GM18870 (cell line): ENCODE measurements around the gene CRYGD.
"Not testable (repeated sequence)": the region's sequence is repeated elsewhere in the genome, so short reads cannot be mapped to it uniquely, and the experiment has no call there.

Source experiments
- ATAC-seq: cut with Tn5 transposase; IDR thresholded peaks from one replicate; pipeline ENCODE4 v1.9.1; 2021; ENCODE audit warnings: moderate library complexity; ENCODE audit not compliant: unreplicated experiment

The CRYGD gene

DNA sequence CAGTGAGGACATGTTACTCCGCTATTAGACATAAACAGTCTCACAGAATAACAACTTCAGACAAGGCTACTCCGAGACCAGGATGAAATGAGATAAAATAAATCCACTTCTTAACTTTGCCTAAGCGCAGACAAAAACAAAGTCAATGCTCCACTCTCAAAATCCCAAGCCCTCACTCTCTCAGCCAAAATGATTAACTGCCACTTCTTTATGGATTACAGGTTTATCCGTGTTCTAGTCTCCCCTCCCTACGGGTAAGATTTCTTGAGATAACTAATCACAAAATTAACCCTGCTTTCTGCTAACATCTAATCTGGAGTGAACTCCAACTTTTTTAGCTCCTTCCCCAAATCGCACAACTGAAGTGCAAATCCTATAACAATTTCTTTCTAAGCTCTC lies 6.4 kb upstream of the CRYGD start:
- no peak for ATAC-seq

DNA sequence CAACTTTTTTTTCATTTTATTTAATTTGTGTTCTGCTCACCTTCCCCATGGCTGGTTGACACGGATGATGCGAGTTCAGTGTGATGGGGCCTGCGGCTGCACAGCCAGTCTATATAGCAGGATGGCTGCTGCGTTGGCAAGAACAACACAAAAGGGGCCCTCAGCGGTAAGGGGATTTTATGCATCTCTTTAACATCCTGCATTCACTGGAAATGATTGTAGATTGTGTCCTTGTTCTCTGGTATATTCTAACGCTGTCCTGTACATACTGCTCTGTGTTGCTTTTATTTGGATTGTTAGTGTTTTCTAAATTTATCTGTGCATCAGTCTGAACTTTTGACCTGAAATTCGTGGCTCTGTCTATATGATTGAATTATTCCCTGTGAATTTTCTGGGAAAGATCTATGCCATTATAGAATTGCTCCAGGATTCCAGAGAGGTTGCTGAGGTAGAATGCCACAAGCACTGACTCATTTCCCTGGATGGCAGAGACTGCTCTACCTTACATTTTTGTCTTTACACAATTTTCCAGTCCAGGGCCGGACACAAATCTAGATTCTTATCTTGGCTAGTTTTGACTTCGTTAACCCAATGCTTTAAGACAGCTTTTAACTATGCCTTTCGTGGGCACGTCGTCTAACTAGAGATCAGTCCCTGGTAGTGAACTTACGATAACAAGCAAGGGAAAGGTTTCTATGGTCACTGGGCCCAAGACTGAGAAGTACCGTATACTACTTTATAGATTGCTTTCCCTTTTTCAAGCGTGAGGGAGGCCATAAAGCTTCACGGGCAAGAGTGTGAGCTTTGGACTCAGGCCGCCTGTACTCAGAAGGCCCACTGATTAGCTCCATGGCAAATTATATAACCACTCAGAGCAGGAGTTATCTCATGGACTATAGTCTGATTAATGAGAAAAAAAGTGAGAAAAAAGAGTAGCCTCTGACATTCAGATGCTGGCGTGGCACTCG lies 5.7 kb upstream of the CRYGD start, which contains the start of gene CRYGC:
Gene CRYGC, minus strand, starts transcription at position 85 of the 968 bp plus-strand sequence. Its CDS starts 36 bp downstream, at position 49.
- ATAC-seq, result no peak

DNA sequence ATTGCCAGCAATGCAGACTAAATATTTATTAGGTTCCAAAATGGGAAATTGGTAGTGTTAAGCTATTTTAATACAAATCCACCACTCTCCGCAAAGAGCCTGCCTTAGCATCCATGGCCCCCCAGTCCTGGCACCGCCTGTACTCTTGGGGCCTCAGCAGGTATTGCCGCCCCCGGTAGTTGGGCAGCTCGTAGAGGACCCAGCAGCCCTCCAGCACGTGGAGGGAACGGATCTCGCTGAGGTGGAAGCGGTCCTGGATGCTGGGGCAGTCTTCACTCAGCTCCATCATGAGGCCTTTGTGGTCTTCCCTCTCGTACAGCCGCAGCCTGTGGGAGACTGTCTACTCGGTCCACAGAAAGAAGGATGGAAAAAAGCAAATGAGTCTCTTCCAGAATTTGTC lies 3.8 kb upstream of the CRYGD start:
- no peak for ATAC-seq

DNA sequence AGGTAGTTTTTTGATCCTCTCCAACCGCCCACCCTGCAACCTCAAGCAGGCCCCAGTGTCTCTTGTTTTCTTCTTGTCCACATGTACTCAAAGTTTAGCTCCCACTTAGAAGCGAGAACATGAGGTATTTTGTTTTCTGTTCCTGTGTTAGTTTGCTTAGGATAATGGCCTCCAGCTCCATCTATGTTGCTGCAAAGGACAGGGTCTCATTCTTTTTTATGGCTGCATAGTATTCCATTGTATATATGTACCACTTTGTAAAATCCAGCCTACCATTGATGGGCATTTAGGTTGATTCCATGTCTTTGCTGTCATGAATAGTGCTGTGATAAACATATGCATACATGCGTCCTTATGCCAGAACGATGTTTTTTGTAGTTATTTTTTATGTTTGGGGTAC lies 2.8 kb upstream of the CRYGD start:
- ATAC-seq, result no peak

DNA sequence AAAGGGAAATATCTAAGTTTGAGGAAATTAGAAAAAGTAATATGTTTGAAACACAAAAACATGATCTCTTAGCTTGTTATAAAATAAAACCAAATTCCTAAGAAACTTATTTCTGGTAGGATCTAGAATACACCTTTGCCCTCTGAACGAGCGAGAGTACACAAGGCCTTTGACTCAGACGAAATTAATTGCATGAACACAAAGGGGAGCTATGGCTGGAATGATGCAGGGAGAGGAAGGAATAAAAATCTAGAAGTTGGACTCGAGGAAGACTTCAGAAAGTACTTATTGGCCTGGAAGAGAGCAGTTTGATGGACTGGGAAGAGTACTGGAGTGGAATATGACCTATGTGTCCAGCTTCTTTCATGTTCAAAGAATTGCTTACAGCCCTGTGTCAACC lies 927 bp upstream of the CRYGD start:
- ATAC-seq, result no peak

DNA sequence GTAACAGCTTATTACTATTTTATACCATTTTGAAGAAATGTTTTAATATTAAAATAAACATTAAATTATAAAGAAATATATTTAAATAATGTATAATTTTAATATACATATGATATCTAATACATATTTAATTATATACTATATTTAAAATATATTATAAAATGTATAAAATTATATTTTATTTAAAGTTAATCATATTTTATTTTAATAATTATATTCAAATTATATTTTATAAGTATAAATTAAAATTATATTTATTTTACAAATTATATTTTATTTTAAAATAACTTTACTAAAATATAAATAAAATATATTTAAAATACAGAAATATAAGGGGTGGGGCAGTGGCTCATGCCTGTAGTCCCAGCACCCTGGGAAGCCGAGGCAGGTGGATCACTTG lies 2.1 kb downstream of the CRYGD start:
- no peak for ATAC-seq

DNA sequence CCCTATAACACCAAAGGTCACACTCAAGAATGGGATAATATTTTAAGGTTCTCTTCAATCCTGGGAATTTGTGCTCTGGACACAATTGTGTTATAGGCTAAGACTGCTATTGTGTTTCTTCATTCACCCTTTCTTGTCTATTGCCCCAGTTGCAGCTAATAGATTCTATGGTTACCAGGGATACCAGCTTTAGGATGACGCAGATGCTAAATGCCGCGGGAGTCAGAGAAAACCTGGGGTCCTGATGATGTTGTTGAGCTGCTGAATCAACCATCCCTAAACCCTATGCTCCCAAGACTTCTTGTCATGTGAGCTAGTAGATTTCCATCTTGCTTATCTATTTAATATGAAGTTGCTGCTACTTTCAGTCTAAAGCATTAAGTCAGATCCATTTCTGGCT lies 5.4 kb downstream of the CRYGD start:
- ATAC-seq, result no peak

DNA sequence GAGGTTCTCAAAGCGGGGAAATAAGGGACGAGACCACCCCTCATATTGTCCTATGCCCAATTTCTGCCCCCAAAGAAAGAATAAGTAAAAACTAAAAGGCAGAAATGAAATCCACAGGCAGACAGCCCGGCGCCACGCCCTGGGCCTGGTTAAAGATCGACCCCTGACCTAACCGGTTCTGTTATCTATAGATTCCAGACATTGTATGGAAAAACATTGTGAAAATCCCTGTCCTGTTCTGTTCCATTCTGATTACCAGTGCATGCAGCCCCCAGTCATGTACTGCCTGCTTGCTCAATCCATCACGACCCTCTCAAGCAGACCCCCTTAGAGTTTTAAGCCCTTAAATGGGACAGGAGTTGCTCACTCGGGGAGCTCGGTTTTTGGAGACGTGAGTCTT lies 6.9 kb downstream of the CRYGD start:
- not testable (repeated sequence) for ATAC-seq

DNA sequence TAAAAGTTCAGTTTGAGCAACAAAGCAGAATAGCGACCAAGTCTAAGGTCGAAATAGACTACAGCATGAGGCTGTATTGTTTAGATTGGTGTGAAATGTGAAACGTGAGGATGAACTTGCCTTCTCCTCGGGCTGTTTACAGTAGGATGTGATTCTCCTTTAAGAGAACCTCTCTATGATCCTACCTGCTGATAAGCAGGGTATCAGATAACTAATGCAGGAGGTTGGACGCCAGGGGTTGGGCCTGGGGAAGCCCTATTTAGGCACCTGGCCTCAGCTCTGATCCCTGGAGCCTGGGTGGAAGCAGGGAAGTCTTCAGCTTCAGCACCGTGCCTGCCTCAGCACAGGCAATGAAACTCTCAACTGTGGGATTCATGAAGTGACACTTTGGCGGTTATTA lies 11.4 kb downstream of the CRYGD start:
- ATAC-seq, result no peak

DNA sequence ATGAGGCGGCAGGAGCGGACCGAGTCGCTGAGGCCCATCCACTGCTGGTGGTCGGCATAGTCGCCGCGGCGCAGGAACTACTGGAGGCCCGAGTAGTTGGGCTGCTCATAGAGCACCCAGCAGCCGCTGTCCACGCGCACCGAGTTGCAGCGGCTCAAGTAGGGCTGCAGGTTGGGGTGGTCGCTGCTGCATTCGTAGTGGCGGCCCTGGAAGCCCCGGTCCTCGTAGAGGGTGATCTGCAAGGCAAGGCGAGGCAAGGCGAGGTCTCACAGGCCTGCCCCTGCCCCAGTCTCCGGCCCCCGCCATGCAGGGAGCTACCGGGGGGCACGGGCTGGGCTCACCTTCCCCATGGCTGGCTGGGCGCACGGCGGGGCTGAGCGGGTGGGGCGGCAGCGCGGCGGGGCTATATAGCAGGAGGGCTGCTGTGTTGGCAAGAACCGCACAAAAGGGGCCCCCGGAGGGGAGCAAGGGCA lies 12.0 kb downstream of the CRYGD start:
- ATAC-seq, result not testable (repeated sequence)

DNA sequence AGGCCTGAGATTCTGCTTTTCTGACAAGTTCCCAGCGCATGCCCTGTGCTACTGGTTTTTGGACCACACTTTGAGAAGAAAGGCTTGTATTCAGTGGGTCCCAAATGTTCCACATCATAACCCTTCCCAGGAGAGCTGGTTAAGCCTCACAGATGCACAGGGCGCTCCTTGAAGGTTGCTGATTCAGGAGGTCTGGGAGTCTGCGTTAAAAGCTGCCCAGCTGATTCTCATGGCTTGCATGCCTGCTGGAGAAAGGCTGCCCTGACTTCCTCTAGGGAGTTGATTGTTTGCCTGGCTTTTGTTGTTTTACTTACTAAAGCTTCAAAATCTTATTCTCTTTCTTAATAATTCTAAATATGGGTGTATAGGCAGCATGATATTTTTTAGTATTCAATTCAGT lies 20.7 kb downstream of the CRYGD start:
- no peak for ATAC-seq

DNA sequence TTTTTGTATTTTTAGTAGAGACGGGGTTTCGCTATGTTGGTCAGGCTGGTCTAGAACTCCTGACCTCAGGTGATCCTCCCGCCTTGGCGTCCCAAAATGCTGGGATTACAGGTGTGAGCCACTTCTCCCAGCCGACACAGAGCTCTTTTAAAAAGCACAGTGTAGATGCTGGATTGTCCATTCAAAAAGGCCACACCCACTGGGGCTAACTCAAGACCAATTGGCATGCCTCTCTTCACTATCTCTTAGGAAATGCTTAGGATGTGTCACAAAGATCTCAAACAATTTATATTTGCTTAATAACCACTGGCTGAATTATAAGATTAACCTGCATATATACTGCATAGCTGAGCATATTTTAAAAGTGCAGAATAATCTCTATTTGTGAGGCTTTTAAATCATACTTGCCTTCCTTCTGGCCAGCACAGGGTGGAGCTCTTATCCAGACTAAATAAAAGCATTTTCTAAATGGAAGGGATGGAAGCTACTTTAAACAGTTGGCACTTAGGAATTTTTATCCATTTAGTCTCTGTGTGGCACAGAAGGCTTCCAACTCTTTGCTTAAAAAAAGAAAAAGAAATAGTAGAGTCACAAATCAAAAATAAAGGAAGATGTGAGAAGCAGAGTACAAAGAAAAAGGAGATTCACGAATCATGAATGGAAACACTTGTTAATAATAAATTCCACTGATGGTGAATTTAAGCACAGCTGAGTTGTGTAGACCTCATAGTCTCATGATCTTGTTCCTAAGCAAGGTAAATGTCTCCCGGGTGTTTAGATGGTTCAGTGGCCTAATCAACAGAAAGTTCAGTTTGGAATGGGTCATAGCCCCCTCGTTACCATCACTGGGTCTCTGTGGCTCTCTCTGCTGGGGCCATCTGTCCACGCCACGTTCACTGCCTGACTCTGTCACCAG lies 22.4 kb downstream of the CRYGD start:
- ATAC-seq, result no peak

DNA sequence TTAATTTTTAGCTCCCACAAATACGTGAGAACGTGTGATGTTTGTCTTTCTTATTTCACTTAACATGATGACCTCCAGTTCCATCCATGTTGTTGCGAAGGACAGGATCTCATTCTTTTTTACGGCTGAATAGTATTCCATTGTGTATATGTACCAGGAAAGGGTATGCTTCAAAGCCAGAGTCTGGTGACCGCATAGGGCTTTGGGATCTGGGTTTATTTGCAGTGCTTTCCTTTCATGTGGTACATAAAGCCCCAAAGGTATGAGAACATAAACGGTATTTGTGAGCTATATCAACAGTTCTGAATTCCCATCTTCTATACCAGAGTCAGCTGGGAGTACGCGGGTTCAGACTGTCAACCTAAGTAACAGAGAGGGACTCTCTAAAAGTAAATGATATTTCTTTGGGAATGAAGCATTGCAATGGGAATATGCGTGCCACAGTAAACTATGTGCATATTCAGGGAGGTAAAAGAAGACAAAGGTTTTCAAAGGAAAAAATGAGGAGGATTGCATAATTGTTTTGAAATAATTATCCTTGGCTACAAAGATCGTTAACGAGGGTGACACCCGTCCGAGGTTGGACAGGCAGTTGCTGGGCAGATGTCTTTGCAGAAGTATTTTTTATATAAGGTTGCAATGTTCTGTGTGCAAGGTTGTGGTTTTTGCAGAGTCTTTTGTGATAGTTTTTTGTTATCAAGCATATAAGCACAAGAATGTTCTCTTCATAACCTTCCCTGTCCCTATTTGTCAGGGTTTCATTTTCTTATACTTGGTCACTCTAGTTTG lies 24.4 kb downstream of the CRYGD start:
- no peak for ATAC-seq

DNA sequence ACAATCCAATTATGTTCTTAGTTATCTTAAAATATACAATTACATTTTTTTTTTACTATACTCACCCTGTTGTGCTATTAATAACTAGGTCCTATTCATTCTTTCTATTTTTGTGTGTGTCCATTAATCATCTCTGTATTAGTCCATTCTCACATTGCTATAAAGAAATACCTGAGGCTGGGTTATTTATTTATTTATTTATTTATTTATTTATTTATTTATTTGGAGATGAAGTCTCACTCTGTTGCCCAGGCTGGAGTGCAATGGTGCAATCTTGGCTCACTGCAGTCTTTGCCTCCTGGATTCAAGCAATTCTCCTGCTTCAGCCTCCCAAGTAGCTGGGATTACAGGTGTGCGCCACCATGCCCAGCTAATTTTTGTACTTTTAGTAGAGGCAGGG lies 25.6 kb downstream of the CRYGD start:
- ATAC-seq, result not testable (repeated sequence)

DNA sequence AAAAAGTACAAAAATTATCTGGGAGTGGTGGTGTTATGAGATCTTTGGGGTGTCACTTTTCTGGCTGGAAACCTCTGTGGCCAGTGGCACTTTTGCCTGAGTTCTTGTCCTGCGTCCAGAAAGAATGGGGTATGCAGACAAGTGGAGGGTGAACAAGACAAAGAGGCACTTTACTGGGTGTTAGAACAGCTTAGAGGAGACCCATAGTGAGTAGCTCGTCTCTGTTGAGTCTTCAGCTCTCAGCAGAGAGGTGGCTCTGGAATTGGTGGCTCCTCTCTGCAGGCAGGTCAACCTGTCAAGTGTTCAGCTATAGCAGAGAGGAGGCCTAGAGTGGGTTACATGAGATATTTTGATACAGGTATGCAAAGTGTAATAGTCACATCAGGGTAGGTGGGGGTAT lies 26.1 kb downstream of the CRYGD start:
- no peak for ATAC-seq

DNA sequence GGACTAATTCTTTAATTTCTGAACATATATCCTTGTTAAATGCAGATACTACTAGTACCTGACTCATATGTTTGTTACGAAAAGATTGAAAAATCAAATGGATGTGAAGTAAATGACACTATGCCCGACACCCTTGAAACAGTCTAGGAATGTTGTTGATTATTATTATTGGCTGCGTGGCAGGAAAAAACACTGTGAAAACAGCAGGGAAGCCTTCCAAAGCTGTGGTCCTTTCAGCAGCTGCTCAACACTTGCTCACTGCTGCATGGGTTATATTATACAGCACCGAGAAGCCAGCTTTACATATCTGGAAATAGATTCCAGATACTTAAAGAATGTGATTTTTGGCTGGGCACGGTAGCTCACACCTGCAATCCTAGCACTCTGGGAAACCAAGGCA lies 26.5 kb downstream of the CRYGD start:
- ATAC-seq, result no peak

DNA sequence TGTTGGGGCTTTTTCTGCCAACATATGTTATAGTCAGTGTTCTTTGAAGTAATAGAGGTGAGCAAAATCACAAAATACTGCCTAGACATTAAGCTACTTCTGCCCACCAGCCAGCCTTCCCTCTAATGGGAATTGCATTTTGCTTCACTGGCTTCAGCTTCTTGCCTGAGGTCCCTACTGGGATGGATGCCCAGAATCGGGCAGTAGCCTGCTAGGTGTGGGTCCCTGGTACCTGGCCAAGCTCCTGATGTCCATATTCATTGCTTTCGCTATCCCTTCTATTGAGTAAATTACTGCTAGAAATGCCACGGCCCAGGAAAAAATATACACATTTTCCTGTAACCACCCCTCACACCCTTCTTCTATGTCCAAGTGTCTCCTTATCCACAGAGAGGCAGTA lies 27.0 kb downstream of the CRYGD start:
- ATAC-seq, result no peak

DNA sequence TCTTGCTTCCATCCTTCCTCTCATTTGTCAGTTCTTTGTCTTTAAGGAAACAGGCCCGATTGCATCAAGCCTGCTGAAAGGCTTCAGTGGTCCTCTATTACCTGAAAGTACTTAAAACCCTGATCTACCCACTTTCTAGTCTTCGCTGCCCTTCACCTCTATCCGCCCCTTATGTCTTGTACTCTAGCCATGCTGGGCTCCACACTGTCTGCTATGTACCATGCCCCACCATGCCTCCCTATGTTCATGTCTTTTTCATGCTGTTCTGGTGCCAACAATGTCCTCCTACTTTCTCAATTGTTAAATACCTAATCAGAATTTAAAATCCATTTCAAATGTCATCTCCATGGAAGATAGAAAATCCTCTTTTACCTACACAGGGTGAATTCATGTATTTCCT lies 28.2 kb downstream of the CRYGD start:
- no peak for ATAC-seq

DNA sequence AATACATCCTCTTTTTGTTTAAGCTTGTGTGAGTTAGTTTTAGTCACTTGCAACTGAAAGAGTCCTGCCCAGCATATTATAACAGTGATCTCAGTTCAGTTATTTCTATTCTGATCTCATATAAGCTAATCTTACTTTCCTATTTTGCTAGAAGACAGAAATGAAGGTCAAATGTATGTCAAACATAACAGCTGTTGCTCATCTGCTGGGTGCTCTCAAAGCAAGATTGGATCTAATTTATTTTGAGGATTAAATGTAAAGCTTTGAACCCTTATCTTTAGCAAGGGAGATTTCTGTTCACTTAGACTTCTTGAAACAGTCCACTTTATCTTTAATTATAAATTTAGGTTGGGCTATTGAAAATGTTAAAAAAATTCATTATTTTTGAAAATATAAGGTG lies 31.2 kb downstream of the CRYGD start:
- ATAC-seq, result no peak

DNA sequence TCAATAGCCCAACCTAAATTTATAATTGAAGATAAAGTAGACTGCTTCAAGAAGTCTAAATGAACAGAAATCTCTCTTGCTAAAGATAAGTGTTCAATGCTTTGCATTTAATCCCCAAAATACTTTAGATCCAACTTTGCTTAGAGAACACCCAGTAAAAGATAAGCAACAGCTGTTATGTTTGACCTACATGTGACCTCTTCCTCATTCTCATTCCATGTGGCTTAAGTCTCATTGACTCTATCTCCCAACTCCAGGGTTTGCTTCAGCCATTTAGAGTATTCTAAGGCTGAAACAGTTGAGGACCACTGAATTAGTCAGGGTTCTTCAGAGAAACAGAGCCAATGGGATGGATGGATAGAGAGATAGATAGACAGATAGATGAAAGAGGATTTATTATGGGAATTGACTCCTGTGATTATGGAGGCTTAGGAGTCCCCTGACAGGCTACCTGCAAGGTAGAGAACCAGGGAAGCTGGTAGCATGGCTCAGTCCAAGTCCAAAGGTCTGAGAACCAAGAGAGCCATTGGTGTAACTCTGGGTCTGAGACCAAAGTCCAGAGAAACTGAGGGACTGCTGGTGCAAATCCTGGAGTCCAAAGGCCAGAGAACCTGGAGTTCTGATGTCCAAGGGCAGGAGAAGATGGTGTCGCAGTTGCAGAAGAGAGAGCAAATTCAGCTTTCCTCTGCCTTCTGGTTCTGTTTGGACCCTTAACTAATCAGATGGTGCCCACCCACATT lies 32.1 kb downstream of the CRYGD start:
- no peak for ATAC-seq
